Caco-2 (cell line): ENCODE measurements around the gene SALL4. TPM values are rescaled to one million over a fixed set of nuclear protein-coding genes. Genes with fewer than 3 reads are reported as not detected.

Source experiments
- BruUV-seq: library from RNA; stranded (reverse); fragments of 400-500 nt; replicated peaks from 2 replicates; lab custom pipeline; 2021; lab: Mats Ljungman, UMichigan
- CTCF ChIA-PET: fragments of 300-600 bp; sonication (Branson Sonifier 250); formaldehyde crosslinking; loops from one replicate; lab custom pipeline; 2022; ENCODE audit warnings: antibody characterized with exemption; lab: Charles Lee
- POLR2A ChIA-PET: fragments of 300-600 bp; sonication (Branson Sonifier 250); formaldehyde crosslinking; loops from one replicate; lab custom pipeline; 2022; ENCODE audit warnings: antibody characterized with exemption; lab: Charles Lee
- DNase-seq, 2 experiments: peaks; one replicate each; pipeline versions ENCODE4 v3.0.0 to v3.0.0-alpha.2; 2020 to 2022
- H3K27me3 ChIP-seq: replicated peaks from 2 replicates; pipeline ENCODE4 v1.6.0; 2011; ENCODE audit warnings: low read length; ENCODE audit not compliant: control insufficient read depth, insufficient read depth
- H3K36me3 ChIP-seq: 2 replicates; pipeline ENCODE4 v1.5.1; 2011; ENCODE audit warnings: low read length; ENCODE audit not compliant: control insufficient read depth, insufficient read depth
- H3K4me1 ChIP-seq: fragments of 250-450 bp; sonication (Bioruptor Pico); 2 replicates; pipeline ENCODE4 v1.5.1; 2020; ENCODE audit warnings: mild to moderate bottlenecking
- H3K4me3 ChIP-seq: 2 replicates; pipeline ENCODE4 v1.5.1; 2011; ENCODE audit warnings: low read depth, mild to moderate bottlenecking, control low read depth, low read length
- H3K9me3 ChIP-seq: fragments of 250-450 bp; sonication (Bioruptor Pico); 2 replicates; pipeline ENCODE4 v1.5.1; 2020; ENCODE audit warnings: mild to moderate bottlenecking, moderate library complexity
- H3K27ac Mint-ChIP-seq: one replicate; pipeline ENCODE4 v1.8.0; 2022; ENCODE audit warnings: mixed read lengths; ENCODE audit not compliant: unreplicated experiment
- H3K27me3 Mint-ChIP-seq: one replicate; pipeline ENCODE4 v1.8.0; 2022; ENCODE audit warnings: mixed read lengths; ENCODE audit not compliant: insufficient read depth, unreplicated experiment
- H3K36me3 Mint-ChIP-seq: one replicate; pipeline ENCODE4 v1.8.0; 2022; ENCODE audit warnings: mild to moderate bottlenecking, mixed read lengths; ENCODE audit not compliant: insufficient read depth, unreplicated experiment
- H3K4me1 Mint-ChIP-seq: one replicate; pipeline ENCODE4 v1.8.0; 2022; ENCODE audit warnings: low read depth, mixed read lengths; ENCODE audit not compliant: unreplicated experiment
- H3K4me3 Mint-ChIP-seq: one replicate; pipeline ENCODE4 v1.8.0; 2022; ENCODE audit warnings: mild to moderate bottlenecking, moderate library complexity, mixed read lengths; ENCODE audit not compliant: unreplicated experiment
- H3K9me3 Mint-ChIP-seq: one replicate; pipeline ENCODE4 v1.8.0; 2022; ENCODE audit warnings: mixed read lengths; ENCODE audit not compliant: unreplicated experiment
- intact Hi-C: fragments of 100-400 bp; cut with micrococcal nuclease; formaldehyde crosslinking; loops from one replicate; pipeline ENCODE4 v1.10.0; 2022; ENCODE audit not compliant: unreplicated experiment
- total RNA-seq: library from RNA; stranded (reverse); gene quantifications from 2 replicates; pipeline ENCODE4 v1.2.3, GENCODE V29; 2022
- TF ChIP-seq, protein P1 (sequence below), 2 experiments: fragments of 200-600 bp in 1 of 2; IDR thresholded peaks; 1 replicate in 1 of 2; 2 replicates in 1 of 2; pipeline versions ENCODE4 v1.5.1 to v1.8.0; 2011 to 2022; ENCODE audit warnings: antibody characterized with exemption in 1 of 2, control low read depth in 1 of 2, inconsistent platforms in 1 of 2, low read depth in 1 of 2, low read length in 1 of 2, mild to moderate bottlenecking in 1 of 2, moderate library complexity in 1 of 2; ENCODE audit not compliant: insufficient read depth in 1 of 2, severe bottlenecking in 1 of 2, unreplicated experiment in 1 of 2

The SALL4 gene
- total RNA-seq, 1 experiment from 2014 or later, result 75.8 TPM

DNA sequence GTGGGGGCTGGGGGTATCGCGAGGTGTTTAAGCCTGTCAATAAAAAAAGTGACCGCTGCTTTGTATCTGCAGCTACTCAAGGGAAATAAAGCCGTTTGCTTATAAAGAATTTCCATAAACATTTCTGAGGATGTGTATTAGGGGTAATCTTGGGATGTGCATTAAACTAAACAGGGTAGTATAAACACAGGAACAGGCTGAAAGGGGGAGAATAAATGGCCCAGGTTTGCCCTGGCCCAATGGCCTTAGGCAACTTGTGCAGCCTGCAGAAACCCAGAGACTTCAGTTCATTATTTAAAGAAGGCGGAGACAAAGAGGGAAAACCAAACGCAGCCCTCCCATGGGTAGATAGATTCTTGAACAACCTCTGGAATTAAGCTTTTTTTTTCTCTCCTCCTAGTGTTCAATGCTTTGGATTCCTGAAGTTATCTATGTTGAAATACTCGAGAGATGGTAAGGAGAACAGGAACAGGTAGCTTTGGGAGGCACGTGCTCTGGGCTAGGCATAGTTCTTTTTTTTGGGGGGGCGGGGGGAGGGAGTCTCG is 35.6 kb upstream of the SALL4 start:
- Mint-ChIP-seq H3K9me3 (no peaks in the 10 kb centered on the region), H3K27me3 (no peaks in the 10 kb centered on the region), H3K4me1 (peaks cover 17% of the 10 kb centered on the region), H3K4me3 (no peak overlapping the region), H3K36me3 (no peaks in the 10 kb centered on the region), H3K27ac (peak overlapping the region; percentile 75)
- Histone ChIP-seq H3K4me1 (peaks cover 13% of the 10 kb centered on the region), H3K9me3 (no peaks in the 10 kb centered on the region), H3K36me3 (no peaks in the 10 kb centered on the region), H3K4me3 (no peak overlapping the region), H3K27me3 (no peaks in the 10 kb centered on the region)
- BruUV-seq, result no TSS peak
- ChIA-PET POLR2A (no interaction called here), CTCF (interaction anchor here (0.6 to 1.4 kb wide), 8 partner anchors 23 to 512 kb away, joined by 3 to 12 read pairs (median 6); no protein-coding TSS in a partner anchor)
- peak; percentile 62 to 68 for DNase-seq
- intact Hi-C loops, result loop anchor here (1.0 to 2.0 kb wide), 3 partner anchors 25 to 38 kb away; no protein-coding TSS in a partner anchor
- TF ChIP-seq, protein P1, sequence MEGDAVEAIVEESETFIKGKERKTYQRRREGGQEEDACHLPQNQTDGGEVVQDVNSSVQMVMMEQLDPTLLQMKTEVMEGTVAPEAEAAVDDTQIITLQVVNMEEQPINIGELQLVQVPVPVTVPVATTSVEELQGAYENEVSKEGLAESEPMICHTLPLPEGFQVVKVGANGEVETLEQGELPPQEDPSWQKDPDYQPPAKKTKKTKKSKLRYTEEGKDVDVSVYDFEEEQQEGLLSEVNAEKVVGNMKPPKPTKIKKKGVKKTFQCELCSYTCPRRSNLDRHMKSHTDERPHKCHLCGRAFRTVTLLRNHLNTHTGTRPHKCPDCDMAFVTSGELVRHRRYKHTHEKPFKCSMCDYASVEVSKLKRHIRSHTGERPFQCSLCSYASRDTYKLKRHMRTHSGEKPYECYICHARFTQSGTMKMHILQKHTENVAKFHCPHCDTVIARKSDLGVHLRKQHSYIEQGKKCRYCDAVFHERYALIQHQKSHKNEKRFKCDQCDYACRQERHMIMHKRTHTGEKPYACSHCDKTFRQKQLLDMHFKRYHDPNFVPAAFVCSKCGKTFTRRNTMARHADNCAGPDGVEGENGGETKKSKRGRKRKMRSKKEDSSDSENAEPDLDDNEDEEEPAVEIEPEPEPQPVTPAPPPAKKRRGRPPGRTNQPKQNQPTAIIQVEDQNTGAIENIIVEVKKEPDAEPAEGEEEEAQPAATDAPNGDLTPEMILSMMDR (IDR thresholded peaks at IDR 0.05; ENCODE audit: insufficient read depth in 1 of 2, low read depth in 1 of 2, low read length in 1 of 2, severe bottlenecking in 1 of 2, unreplicated experiment in 1 of 2), result no peak

GRCh38 chr20:51837436-51837835 is 35.1 kb upstream of the SALL4 start:
- Histone ChIP-seq H3K4me3 (no peak overlapping the region), H3K4me1 (peaks cover 13% of the 10 kb centered on the region), H3K27me3 (no peaks in the 10 kb centered on the region), H3K9me3 (no peaks in the 10 kb centered on the region), H3K36me3 (no peaks in the 10 kb centered on the region)
- peaks cover 17% of the 10 kb centered on the region for H3K4me1 Mint-ChIP-seq
- H3K36me3 Mint-ChIP-seq, result no peaks in the 10 kb centered on the region
- POLR2A ChIA-PET, result no interaction called here
- H3K27ac Mint-ChIP-seq, result peak overlapping the region; percentile 75
- no peak overlapping the region for H3K4me3 Mint-ChIP-seq
- no peak for DNase-seq
- TF ChIP-seq, protein P1 (IDR thresholded peaks at IDR 0.05; ENCODE audit: insufficient read depth in 1 of 2, low read depth in 1 of 2, low read length in 1 of 2, severe bottlenecking in 1 of 2, unreplicated experiment in 1 of 2), result no peak
- CTCF ChIA-PET, result interaction anchor here (0.7 to 1.4 kb wide), 5 partner anchors 22 to 223 kb away, joined by 3 to 12 read pairs (median 6); no protein-coding TSS in a partner anchor
- H3K9me3 Mint-ChIP-seq, result no peaks in the 10 kb centered on the region
- no peaks in the 10 kb centered on the region for H3K27me3 Mint-ChIP-seq
- intact Hi-C loops, result no loop called here
- no TSS peak for BruUV-seq

- intact Hi-C loops, result no loop called here
- Mint-ChIP-seq H3K9me3 (no peaks in the 10 kb centered on the region), H3K27me3 (no peaks in the 10 kb centered on the region), H3K4me1 (peaks cover 21% of the 10 kb centered on the region), H3K27ac (no peak overlapping the region), H3K36me3 (no peaks in the 10 kb centered on the region), H3K4me3 (no peak overlapping the region)
- no peak for DNase-seq
- Histone ChIP-seq H3K4me3 (no peak overlapping the region), H3K36me3 (no peaks in the 10 kb centered on the region), H3K4me1 (peaks cover 11% of the 10 kb centered on the region), H3K27me3 (no peaks in the 10 kb centered on the region; the same call in 1 of the 2 replicates), H3K9me3 (no peaks in the 10 kb centered on the region)
- TF ChIP-seq, protein P1 (IDR thresholded peaks at IDR 0.05; ENCODE audit: insufficient read depth in 1 of 2, low read depth in 1 of 2, low read length in 1 of 2, severe bottlenecking in 1 of 2, unreplicated experiment in 1 of 2), result no peak
- CTCF ChIA-PET, result no interaction called here
- BruUV-seq, result no TSS peak
- POLR2A ChIA-PET, result no interaction called here
These were observed 31.0 kb upstream of the SALL4 start for GRCh38 chr20:51833326-51833725.
